NCI-H345 (cell line): ENCODE measurements around the gene CST6.
A peak's percentile ranks its signal among the peaks of the same experiment; 100 is the strongest.

Experiments used
- DNase-seq: peaks from one replicate; lab custom pipeline; 2025; lab: John Stamatoyannopoulos, UW

CST6 gene

GRCh38 chr11:66047541-66048365 lies 35.9 kb downstream of the CST6 start:
- no peak for DNase-seq

- DNase-seq = no peak
Measured at GRCh38 chr11:66048547-66049323, 36.9 kb downstream of the CST6 start, which contains the start of gene GAL3ST3. TSS of gene GAL3ST3 (minus strand) at chr11:66049161. CDS start at chr11:66045415, 3,746 bp downstream.

GRCh38 chr11:66050581-66051231 lies 38.9 kb downstream of the CST6 start:
- DNase-seq = no peak

GRCh38 chr11:66051371-66051765 lies 39.6 kb downstream of the CST6 start:
- DNase-seq = no peak

- peak; percentile 99 for DNase-seq
Measured at GRCh38 chr11:66051766-66052663, 40.2 kb downstream of the CST6 start, which contains the start of gene SF3B2. TSS of gene SF3B2 (plus strand) at chr11:66052364. CDS start at chr11:66052385, 21 bp downstream.

- no peak for DNase-seq
Measured at GRCh38 chr11:66052664-66052982, 40.8 kb downstream of the CST6 start.

- DNase-seq = no peak
Measured at GRCh38 chr11:66055021-66055420, 43.2 kb downstream of the CST6 start.

GRCh38 chr11:66056501-66056900 lies 44.7 kb downstream of the CST6 start:
- no peak for DNase-seq

GRCh38 chr11:66059966-66060680 lies 48.3 kb downstream of the CST6 start:
- DNase-seq = no peak

- no peak for DNase-seq
Measured at GRCh38 chr11:66061268-66061667, 49.5 kb downstream of the CST6 start.

- DNase-seq = no peak
Measured at GRCh38 chr11:66062408-66062807, 50.6 kb downstream of the CST6 start.
